Left hindlimb (tissue), 1 donor: Measurements from ENCODE around the gene AXL.
"Not testable (repeated sequence)": the region's sequence is repeated elsewhere in the genome, so short reads cannot be mapped to it uniquely, and the experiment has no call there.

Source experiments
- DNase-seq: peaks from one replicate; pipeline ENCODE4 v3.0.0-alpha.2; 2018

The AXL gene

DNA sequence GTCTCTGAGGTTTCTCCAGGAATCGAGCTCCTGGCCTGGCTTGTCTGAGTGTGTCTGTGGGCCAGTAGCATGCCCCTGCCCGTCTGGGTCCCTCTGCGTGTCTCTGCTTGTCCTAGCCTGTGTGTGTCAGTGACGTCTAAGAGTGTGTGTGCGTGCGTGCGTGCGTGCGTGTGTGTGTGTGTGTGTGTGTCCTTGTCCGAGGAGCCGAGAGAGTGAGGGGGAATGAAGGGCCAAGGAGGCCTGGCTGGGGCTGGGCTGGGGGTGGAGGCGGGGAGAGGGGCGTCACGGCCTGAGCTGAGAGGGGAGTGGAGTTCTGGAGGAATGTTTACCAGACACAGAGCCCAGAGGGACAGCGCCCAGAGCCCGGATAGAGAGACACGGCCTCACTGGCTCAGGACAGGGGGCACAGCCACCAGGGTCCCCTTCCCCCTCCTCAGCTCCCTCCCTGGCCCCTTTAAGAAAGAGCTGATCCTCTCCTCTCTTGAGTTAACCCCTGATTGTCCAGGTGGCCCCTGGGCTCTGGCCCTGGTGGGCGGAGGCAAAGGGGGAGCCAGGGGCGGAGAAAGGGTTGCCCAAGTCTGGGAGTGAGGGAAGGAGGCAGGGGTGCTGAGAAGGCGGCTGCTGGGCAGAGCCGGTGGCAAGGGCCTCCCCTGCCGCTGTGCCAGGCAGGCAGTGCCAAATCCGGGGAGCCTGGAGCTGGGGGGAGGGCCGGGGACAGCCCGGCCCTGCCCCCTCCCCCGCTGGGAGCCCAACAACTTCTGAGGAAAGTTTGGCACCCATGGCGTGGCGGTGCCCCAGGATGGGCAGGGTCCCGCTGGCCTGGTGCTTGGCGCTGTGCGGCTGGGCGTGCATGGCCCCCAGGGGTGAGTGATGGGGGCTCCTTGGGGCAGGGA lies at the start of gene AXL:
Gene AXL, plus strand, starts transcription at position 609 of the 893 bp plus-strand sequence. Its CDS starts 170 bp downstream, at position 779.
- peak; percentile 94 for DNase-seq

DNA sequence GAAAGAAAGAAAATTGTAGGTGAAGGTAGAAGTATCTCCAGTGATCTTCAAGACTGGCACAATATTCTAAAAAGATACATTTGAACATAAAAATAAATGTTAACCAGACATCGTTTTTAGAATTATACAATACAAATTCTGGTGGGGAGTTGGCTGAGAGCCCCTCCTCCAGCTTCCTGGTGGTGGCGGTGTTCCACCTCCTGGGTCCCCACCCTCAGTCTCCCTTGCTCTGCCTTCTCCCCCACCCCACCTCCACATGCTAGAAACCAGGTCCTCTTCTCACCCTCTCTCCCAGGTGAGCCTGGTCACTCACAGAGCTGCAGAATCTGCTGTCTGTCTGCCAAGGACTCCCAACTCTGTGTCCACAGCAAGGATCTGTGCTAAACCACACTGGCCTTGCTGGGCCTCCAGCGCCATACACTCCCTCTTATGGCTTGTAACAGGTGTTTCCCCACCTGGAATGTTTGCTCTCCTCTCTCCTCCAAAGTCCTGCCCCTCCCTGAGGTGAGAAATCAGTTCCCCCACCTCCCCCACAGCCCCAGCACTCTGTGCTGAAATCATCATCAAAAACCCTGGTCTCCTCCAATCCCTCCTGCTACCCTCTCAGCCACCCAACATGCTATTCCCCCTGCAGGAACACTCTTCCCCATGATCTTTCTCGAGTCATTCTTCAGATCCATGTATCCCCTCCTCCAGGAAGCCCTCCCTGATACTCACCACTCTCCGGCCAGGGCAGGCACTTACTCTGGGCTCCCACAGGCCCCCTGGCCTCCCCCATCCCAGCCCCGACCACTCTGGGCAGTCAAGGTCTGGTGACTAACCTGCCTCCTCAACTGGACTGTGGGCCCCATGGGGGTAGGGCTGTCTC lies 46.5 kb upstream of the AXL start:
- DNase-seq: no peak

DNA sequence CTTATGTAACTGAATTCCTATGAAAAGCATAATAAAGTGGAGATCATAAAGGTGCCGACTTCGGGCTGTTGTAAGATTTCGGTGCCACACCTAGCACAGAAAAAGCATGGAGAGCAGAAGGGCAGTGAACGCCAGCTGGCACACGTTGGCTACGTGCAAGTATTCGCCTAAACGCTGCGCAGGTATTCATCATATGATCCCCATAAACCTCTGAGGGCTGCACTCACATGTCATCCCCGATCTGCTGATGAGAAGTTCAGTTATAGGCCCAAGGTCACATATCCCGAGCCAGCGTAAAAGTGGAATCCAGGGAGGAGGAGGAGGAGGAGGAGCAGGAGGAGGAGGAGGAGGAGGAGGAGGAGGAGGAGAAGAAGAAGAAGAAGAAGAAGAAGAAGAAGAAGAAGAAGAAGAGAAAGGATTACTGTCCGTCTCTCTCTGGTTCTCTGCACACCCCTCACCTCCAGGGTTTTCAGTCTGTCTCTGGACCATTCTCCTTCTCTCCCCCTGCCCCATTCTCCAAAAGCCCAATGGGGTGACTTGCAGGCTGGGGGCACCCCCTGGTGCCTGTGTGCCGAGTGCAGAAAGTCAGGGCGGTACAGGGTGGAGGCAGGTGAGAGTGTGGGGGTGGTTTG lies 44.6 kb upstream of the AXL start:
- DNase-seq: no peak

DNA sequence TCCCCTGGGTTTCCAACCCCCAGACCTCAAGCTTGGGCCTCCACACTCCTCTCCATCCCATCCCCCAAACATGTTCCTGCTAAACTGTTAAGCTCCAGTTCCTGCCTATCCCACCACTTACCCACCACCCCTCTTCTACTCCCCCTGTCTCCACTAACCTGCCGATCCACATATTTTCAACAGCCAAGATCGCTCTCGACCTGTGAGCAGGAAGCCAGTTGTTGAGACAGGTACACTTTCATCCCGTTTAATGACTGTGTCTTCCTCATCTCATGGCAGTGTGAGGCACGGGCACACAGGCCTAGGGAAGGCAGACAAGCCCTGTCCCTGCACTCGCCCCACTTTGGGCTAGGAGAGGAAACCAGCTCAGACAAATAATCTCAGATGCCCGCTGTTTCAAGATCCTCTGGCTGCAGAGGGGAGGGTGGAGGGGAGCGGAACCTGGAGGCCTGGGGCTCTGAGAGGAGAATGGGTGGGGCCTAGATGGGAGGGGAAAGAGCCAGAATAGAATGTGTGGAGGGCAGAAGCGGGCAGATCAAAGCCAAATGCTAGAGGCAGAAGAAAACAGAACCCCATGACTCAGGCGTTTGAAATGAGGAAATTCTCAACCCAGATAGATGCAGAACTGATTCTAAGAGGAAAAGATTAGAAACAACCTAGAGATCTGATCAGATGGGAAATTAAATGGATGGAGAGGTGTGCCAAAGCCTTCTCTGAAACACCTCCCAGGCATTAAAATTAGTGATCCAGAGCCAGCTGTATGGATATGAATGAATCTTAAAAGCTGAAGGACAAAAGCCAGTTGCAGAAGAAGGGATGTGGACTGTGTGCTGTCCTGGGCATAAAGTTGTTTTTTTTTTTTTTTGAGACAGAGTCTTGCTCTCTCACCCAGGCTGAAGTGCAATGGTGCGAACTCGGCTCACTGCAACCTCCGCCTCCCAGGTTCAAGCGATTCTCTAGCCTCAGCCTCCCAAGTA lies 42.9 kb upstream of the AXL start:
- no peak for DNase-seq

DNA sequence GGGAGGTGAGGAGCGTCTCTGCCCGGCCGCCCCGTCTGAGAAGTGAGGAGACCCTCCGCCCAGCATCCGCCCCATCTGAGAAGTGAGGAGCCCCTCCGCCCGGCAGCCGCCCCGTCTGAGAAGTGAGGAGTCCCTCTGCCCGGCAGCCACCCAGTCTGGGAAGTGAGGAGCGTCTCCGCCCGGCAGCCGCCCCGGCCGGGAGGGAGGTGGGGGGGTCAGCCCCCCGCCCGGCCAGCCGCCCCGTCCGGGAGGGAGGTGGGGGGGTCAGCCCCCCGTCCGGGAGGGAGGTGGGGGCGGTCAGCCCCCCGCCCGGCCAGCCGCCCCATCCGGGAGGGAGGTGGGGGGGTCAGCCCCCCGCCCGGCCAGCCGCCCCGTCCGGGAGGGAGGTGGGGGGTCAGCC lies 38.9 kb upstream of the AXL start:
- DNase-seq: not testable (repeated sequence)

DNA sequence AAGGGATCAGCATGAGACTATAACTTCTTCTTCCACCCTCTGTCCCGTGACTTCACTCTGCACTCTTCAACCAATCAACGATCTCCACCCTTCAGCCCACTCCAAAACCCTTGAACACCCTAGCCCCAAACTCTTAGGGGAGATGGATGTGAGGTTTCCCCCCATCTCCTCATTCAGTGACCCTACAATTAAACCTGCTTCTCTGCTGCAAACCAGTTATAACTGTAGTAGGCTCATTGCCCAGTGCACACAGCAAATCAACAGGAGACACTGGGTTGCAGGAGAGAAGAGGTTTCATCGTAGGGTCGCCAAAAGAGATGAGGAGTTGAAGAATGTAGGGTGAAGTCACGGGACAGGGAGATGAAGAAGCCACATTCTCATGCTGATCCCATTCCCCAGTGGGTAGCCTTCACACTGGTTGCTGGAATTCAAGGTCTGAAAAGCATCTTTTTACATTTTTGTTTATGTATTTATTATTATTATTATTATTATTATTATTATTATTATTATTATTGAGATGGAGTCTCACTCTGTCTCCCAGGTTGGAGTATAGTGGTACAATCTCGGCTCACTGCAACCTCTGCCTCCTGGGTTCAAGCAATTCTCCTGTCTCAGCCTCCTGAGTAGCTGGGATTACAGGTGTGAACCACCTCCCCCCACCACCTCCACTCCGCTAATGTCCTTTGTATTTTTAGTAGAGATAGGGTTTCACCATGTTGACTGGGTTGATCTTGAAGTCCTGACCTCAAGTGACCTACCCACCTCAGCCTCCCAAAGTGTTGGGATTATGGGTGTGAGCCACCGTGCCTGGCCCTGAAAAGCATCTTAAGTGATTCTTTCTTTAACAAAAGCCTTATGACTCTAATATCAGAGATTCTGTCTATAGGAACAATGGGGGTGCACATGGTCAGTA lies 31.8 kb upstream of the AXL start:
- no peak for DNase-seq

DNA sequence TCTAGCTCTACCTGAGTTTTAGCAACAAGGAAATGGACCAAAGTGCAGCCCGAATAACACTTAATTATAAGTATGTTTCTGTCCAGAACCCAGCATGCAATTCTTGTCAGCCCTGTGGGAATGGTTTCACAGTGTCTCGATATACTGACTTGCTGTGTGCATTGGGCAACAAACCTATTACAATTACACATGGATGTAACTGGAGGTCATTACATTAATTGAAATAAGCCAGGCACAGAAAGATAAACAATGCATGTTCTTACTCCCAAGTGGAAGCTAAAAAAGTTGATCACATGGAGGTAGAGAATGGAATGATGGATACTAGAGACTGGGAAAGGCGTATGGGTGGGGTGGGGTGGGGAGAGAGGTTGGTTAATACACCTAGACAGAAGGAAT lies 31.1 kb upstream of the AXL start:
- no peak for DNase-seq

DNA sequence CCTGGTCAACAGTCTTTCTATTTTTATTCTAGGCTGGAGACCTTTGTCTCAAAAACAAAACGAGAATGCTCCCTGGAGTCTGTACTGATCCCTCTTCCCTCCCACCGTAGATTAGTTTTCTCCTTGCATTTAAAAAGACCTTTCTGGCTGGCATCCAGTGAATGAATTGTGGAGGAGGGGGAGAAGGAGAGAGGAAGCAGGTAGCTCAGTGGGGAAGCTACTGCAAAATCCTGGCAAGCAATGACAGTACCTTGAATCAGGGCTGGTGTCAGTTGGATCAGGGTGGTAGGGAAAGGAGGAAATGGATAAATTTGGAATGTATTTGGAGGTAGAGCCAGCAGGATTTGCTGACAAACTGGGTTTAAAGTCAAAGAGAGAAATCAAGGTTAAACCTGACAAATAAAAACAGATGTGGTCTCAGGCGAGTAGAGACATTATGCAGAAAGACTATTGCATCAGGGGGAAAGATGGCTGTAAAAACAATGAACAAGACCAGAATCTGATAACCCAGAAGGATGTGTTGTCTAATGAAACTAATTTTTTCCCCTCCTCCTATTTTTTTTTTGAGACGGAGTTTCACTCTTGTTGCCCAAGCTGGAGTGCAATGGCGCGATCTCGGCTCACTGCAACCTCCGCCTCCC lies 29.5 kb upstream of the AXL start:
- no peak for DNase-seq

DNA sequence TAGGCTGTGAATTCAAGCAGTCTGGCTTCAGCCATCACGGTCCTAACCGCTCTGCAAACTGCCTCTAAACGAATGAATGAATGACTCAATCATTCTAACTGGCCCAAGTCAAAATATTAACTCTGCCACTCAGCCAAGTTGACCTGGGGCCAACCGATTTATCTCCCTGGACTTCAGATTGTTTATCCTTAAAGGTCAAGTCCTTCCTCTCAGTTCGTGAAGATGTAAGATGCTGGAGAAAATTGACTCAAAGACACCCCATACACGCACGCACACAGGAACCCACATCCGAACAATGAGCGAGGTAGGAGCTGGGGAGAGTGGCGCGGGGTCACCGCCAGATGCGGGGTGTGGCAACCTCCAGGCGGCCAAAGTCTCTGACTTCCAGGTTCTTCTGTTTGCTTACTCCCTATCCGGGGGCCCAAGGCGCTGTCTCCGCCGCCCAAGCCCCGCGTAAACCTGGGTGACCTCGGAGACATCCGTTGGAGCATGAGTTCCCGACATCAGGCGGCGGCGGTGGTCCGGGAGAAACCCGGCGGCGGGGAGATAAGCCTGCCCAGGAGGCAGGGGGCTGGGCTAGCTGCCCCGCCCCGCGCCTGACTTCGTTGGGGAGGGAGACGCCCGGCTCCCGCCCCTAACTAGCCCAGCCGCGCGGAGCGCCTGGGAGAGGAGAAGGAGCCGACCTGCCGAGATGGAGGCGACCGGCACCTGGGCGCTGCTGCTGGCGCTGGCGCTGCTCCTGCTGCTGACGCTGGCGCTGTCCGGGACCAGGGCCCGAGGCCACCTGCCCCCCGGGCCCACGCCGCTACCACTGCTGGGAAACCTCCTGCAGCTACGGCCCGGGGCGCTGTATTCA lies 26.2 kb upstream of the AXL start, which contains the start of gene CYP2S1:
Gene CYP2S1, plus strand, starts transcription at position 646 of the 856 bp plus-strand sequence. Its CDS starts 46 bp downstream, at position 692.
- no peak for DNase-seq

DNA sequence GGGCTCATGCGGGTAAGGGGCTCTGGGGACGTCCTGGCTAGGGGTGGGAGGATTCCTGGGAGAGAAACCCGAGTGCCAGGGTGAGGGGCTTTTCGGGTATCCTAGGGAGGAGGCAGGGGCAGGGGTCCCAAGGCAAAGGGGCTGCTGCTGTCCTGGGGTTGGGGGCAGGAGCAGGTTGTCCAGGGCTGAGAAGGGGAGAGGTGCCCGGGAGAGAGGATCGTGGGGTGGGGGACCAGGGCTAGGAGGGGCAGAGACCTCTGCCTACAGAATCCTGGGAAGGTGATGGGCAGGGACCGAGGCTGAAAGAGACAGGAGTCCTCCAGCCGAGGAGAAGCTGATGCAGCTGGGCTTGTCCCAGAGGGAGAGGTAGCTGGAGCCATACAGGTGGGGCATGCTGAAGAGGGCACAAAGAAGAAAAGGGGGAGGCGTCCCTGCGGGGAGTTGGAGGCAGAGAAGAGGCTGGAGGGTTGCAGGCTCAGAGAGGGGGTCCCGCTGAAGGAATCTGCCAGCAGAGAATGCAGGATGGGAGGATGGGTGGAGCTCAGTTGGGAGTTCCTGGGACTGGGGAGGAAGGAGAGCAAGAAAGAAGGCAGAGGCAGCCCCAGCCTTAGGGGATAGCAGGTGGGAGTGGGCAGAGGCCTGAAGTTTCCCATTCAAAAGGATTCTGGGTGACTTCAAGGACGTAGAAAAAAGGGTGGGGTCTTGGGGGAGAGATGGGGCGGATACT lies 25.4 kb upstream of the AXL start:
- DNase-seq: no peak

DNA sequence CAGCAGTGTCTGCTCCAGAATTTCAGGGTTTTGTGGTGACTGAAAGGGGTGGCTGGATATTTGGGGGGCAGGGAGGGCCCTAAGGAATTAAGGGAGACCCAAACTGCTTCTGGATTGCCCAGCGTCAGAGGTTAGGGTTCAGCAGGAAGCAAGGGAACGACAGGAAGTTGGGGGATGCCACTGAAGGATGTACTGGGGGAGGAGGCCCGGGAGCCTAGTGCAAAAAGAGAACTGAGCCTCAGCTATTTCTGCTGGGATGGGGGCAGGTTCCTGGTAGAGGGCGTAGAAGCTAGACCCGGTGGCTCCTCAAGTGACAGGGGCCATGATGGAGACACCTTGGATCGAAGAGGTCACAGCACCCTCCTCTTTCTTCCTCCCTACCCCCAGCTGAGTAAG lies 24.9 kb upstream of the AXL start:
- DNase-seq: no peak

DNA sequence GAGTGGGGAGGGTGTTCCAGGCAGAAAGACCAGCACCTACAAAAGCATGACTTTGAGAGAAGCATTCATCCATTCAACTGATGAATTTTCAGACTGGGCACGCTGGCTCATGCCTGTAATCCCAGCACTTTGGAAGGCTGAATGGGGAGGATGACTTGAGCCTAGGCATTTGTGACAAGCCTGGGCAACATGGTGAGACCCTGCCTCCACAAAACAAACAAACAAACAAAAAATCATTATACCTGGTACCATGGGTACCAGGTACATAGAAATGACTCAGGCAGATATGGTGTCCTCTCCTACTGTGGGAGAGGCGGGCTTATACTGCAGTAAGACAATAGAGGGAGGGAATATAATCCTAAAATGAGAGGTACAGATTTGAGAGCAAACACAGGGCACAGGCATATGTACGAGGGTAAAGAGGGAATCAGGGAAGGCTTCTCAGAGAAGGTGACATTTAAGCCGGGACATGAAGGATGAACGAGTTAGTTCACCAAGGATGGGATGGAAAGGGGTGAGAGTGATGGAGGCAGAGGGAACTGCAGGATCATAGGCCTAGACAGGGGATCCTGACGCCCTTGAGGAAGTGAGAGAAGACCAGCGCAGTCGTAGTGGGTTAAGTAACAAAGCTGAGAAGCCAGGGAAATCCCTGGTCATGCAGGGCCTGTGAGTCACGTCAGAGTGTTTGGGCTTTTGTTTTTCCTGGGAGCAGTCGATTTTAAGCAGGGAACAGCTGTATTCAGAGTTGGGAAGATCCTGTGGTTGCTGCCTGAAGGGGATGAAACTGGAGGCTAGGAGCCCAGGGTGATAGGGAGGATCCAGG lies 23.1 kb upstream of the AXL start:
- DNase-seq: no peak

DNA sequence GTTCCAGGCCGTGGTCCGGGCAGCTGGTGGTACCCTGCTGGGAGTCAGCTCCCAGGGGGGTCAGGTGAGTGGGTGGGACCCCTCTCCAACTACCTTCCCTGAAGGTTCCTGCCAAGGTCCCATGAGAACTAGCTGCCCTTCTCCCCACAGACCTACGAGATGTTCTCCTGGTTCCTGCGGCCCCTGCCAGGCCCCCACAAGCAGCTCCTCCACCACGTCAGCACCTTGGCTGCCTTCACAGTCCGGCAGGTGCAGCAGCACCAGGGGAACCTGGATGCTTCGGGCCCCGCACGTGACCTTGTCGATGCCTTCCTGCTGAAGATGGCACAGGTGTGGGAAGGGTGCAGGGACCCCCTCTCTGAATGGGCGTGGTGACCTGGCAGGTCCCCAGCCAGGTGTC lies 20.5 kb upstream of the AXL start:
- DNase-seq: no peak

DNA sequence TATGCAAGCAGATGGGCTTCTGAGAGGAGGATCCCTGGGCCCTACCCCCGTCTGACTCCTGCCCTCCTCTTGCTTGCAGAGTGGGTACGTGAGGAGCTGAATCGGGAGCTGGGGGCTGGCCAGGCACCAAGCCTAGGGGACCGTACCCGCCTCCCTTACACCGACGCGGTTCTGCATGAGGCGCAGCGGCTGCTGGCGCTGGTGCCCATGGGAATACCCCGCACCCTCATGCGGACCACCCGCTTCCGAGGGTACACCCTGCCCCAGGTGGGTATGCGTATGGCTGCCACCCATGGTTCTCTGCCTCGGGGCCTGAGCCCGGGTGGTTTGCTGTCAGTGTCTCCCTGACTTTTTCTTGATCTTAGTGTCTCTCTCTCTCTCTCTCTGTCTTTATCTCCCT lies 15.7 kb upstream of the AXL start:
- DNase-seq: no peak

DNA sequence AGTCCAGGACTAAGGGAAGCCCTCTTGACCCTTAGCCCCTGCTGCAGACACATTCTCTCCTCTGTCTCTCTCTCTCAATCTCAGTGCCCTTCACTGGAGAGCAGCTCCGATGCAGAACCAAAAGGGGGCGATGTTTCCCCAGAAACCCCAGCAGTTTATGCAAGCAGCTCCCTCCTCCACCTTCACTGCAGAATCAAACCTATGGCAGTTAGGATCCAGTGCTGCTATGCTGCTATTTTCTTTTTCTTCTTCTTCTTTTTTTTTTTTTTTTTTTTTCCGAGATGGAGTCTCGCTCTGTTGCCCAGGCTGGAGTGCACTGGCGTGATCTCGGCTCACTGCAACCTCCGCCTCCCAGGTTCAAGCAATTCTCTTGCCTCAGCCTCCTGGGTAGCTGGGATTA lies 14.7 kb upstream of the AXL start:
- DNase-seq: peak; percentile 84

DNA sequence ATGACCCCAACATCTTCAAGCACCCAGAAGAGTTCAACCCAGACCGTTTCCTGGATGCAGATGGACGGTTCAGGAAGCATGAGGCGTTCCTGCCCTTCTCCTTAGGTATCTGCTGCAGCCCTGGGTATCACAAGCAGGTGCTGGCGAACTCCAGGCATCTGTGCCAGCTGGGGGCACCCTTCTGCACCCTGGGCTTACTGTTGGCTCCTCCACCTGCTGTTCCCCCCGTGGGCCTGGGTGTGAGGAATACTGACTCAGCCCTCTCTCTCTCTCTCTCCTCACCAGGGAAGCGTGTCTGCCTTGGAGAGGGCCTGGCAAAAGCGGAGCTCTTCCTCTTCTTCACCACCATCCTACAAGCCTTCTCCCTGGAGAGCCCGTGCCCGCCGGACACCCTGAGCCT lies 13.0 kb upstream of the AXL start:
- no peak for DNase-seq

DNA sequence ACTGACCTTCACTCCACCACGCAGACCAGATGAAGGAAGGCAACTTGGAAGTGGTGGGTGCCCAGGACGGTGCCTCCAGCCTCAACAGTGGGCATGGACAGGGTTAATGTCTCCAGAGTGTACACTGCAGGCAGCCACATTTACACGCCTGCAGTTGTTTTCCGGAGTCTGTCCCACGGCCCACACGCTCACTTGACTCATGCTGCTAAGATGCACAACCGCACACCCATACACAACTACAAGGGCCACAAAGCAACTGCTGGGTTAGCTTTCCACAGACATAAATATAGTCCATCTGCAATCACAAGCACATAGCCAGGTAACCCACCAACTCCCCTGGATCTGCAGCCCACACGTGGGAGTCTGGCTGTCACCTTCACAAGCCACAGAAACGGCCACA lies 12.6 kb upstream of the AXL start:
- DNase-seq: no peak
